DMS153 treated with DMSO at 0.1 percent for 48 hours (cell line): Measurements from ENCODE around the gene AP3S2.

ENCODE experiments used
- DNase-seq: peaks from one replicate; lab custom pipeline; 2025; ENCODE audit not compliant: unreplicated experiment; lab: John Stamatoyannopoulos, UW

AP3S2 gene

GRCh38 chr15:89818287-89818686, 75.5 kb downstream of the AP3S2 start:
- DNase-seq: no peak

- DNase-seq: no peak
Measured at GRCh38 chr15:89817701-89818280, 76.0 kb downstream of the AP3S2 start.

GRCh38 chr15:89815769-89816168, 78.0 kb downstream of the AP3S2 start:
- DNase-seq: no peak

- DNase-seq: no peak
Measured at GRCh38 chr15:89814112-89814742, 79.6 kb downstream of the AP3S2 start.

- no peak for DNase-seq
Measured at GRCh38 chr15:89813381-89814111, 80.2 kb downstream of the AP3S2 start.

- DNase-seq: no peak
Measured at GRCh38 chr15:89812847-89813320, 80.9 kb downstream of the AP3S2 start.

GRCh38 chr15:89812011-89812846, 81.6 kb downstream of the AP3S2 start:
- no peak for DNase-seq

GRCh38 chr15:89810837-89811236, 83.0 kb downstream of the AP3S2 start:
- DNase-seq: no peak

- DNase-seq: no peak
Measured at GRCh38 chr15:89809787-89810148, 84.0 kb downstream of the AP3S2 start.

- no peak for DNase-seq
Measured at GRCh38 chr15:89809093-89809786, 84.6 kb downstream of the AP3S2 start.

GRCh38 chr15:89808160-89808870, 85.5 kb downstream of the AP3S2 start:
- DNase-seq: no peak

- DNase-seq: no peak
Measured at GRCh38 chr15:89807689-89808088, 86.1 kb downstream of the AP3S2 start.

GRCh38 chr15:89806559-89807550, 86.9 kb downstream of the AP3S2 start:
- no peak for DNase-seq

GRCh38 chr15:89806210-89806558, 87.6 kb downstream of the AP3S2 start:
- no peak for DNase-seq

GRCh38 chr15:89805241-89806209, 88.3 kb downstream of the AP3S2 start:
- DNase-seq: no peak

- no peak for DNase-seq
Measured at GRCh38 chr15:89803941-89804800, 89.6 kb downstream of the AP3S2 start.
